IPS DF 19.7 (cell line): ENCODE data around the gene SULT1E1.
"Not testable (repeated sequence)": the region's sequence is repeated elsewhere in the genome, so short reads cannot be mapped to it uniquely, and the experiment has no call there.

Experiments used
- DNase-seq: peaks from one replicate; pipeline ENCODE4 v3.0.0-alpha.2; 2013; ENCODE audit warnings: low read depth, low spot score

Gene SULT1E1

DNA sequence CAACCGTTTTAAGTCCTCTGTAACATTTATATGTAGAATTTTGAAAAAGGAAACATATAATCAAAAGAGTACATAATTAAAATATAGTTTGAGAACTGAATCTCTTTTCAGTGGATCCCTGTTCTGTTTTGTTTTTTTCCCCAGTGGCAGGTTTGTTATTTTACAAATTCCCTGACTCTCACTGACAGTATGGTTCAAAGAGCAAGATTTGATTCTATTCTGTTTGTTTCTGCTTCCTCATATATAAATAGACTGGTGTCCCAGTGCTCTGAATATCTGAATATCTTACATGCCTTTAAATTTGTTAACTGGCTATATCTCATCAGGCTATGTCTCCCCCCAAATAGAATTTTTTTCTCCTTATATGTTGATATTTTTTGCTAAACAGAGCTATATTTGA lies 16.6 kb downstream of the SULT1E1 start:
- no peak for DNase-seq

DNA sequence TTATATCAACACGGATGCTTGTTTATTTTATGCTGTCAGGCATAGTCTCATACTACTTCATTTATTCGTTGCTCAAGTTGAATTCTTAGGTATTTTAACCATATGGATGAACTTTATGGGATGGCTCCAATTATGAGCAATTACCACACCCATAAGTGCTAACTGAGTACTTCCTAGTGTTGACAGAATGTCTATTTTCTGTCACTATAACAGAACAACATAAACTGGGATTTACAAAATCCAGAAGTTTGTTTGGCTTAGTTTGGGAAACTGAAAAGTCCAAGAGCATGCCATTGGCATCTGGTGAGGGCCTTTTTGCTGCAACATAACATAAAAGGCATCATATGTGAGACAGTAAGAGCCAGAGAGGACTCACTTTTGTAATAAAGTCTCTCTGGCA lies 21.0 kb downstream of the SULT1E1 start:
- no peak for DNase-seq

DNA sequence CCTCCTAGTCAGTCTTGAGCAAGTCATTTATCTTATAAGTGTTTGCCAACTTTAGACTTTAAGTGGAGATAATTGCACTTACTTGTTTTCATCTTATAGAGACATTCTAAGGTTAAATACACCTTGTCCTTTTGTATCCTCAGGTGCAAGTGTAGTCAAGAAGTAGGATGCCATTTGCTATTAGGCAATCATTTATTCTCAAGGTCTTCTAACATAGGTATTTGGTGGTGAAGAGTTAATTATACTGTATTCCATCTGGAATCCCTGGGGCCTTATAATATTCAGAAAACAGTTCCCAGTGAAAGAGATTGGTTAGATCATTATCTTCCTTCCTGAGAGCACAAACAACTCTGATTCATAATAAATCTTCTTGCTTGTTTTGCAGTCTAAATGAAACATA lies 23.7 kb downstream of the SULT1E1 start:
- no peak for DNase-seq

DNA sequence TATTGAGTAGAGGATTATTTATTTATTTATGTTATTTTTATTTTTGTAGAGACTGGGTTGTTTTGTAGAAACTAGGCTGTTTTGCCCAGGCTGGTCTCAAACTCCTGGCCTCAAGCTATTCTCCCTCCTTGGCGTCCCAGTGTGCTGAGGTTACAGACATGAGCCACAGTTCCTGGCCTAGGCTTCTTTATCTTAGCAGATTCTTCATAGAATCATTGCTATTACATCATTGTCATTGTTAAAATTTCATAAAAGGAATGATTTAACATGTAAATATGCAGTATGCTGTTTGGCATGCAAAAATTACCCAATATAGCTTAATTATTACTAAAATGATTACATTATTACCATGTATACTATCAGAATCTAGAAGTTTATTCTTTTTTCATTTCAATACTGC lies 24.2 kb downstream of the SULT1E1 start:
- DNase-seq, result no peak

DNA sequence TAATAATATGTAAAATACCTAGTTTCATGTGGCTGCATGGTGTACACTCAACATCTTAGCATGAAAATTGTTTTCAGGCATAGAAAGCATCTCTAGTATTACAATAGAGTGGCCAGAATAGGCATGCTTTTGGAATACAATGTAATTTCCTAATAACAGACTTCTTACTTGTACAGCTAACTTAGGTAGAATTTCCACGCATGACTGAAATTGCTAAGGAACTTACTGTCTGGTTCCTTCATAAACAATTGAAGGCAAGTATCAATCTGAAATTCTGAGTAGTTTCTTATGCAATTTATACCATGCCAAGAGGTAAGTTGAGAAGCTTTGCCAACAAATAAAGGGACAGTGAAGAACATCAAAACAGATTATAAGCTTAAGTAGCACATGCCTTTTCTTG lies 26.7 kb downstream of the SULT1E1 start:
- no peak for DNase-seq

DNA sequence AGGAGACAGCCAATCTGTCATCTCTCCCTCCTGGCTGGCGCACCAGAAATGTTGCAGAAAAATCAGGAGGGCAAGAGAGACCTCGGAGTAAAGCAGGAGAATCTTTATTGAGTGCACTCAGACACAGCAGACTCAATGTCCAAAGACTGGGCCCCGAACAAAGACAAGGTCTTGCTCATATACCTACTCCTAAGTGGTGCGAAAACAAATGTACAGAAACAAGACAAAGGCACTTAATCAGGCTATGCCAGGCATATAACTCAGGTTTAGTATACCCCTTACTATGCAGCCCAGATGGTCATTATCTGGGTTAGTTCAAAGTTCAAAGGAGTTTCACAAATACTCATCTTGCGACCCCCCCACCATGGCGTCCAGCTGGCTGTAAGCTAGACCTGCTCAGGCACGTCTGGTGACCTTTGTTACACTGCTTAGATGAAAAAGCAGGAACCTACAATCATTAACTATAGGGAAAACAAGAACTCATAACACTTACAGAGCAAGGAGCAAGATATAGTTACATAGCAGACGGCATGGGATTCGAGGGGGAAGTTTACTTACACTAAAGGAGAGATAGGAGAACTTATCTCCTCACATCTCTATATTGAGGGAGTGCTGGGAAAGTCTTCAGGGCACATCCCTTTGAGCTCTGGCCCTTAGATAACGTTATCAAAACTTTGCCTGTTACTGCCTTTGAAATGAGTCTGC lies 27.5 kb downstream of the SULT1E1 start:
- no peak for DNase-seq

DNA sequence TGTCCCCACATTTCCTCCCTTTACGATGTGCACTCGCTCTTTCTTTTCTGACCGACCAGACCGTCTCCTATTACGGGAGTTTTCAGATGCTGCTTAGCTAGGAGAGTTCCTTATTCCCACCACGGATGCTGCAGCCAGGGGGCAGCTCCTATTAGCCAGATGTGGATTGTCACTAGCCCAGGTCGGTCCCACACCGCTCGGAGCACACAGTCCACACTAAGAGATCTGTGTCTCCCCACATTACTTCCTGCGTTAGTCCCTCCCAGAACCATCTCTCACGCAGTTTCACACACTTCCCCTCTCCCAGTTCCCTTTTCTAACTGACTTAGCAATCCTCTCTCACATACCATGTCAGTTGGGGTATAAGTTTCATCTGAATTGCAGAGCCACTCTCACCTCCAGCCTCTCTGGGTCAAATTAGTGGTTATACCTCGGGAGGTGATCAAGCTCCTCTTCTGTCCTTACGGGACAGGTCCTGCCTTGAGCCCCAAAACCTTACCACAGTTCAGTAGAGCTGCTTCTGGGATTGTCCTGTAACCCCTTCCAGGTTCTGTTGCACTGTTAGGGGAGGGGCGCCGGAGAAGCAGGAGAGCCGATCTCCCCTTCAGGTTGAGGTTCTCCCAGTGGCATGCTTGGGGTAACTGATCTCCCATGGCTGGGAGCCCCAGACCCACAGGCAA lies 28.2 kb downstream of the SULT1E1 start:
- no peak for DNase-seq

DNA sequence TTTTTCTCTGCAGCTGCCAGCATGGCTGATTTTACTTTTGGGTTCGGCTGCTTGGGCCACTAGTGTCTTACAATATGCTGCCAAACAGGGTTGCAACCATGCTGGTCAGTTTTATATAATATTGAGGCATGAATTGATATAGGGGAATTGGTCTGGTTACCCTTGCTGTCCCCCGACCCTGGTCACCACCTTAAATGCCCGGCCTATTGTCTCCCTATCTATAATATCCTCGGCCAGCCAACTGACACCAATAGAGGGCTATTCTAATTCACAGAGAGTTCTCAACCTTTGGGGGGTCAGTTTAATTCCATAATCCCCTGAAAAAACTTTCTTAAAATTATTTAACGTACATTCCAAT lies 28.7 kb downstream of the SULT1E1 start:
- DNase-seq, result no peak

DNA sequence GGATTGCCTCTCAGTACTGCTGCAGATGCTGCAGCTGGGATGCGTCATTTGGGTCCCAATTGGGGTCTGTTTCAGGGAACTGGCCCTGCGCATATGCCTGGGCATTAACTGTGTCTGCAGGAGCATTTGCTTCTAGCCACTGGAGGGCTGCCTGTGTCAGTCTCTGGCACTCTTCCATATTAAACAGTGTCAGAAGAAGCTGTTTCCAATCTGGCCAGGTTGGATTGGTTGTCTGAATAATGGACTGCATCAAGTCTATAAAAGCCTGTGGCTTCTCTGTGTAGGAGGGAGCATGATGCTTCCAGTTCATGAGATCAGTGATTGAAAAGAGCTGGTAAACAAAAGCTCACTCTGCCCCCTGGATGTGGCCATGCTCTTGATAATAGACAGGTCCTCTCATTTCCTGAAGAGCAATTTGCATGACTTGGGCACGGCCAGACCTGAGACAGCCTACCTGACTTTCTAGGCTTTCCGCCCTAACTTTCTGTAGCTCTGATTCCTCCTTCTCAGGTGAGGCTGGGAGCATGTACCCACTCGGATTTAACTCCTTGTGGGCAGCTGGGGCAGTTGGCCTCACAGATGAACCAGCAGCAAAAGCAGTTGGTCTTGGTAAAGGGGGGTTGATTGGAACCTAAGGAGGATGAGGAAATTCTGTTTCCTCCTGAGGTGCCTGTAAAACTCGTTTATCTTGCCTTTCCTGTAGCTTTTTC lies 29.2 kb downstream of the SULT1E1 start:
- no peak for DNase-seq

DNA sequence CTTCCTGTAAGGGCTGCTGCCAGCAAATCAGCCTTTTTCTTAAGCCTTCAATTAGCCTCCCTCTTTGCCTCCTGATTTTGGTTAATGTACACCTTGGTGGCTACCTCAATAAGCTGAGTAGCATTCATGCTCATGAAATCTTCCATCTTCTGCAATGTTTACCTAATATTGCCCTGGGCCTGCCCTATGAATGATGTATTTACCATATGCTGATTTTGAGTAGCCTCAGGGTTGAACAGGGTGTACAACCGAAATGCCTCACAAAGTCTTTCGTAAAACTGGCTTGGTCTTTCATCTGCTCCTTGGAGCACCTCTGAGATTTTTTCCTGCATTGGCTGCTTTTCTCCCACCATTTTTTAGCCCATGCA lies 29.8 kb downstream of the SULT1E1 start:
- DNase-seq, result no peak

DNA sequence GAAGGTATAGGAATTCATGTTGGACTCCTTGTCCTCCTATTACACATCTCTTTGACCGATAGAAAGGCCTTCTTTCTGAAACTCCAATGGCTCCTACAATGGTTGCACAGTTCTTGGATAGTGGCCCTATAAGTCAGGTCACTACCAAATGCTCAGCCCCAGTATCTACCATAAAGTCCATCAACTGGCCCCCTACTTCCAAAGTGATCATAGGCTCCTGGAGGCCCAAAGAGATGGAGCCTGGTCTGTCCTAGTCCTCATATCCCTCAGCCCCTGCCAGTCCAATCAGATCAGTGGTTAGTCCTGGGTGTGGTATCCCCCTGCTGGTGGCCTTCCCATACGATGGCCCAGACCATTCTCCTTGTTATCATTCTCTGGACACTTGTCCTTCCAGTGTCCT lies 30.3 kb downstream of the SULT1E1 start:
- DNase-seq, result no peak

DNA sequence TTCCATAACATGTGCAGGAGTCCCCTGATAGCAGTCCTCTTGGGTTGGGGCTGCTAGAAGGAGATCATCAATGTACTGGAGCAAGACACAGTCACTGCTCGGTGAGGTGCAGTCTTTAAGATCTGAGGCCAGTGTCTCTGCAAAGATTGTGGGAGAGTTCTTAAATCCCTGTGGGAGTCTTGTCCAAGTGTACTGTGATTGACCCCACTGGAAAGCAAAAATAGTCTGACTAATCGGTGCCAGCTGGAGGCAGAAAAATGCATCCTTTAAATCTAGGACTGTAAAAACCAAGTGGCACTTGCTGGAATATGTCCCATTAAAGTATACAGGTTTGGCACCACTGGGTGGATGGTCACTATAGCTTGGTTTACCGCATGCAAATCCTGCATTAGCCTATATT lies 31.1 kb downstream of the SULT1E1 start:
- no peak for DNase-seq

DNA sequence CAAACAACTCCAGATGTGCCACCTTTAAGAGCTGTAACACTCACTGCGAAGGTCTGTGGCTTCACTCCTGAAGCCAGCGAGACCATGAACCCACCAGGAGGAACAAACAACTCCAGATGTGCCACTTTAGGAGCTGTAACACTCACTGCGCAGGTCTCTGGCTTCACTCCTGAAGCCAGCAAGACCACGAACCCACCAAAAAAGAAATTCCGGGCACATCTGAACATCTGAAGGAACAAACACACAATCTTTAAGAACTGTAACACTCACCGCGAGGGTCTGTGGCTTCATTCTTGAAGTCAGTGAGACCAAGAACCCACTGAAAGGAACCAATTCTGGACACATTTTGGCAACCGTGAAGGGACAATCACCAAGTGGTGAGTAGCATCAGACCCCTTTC lies 34.9 kb downstream of the SULT1E1 start:
- not testable (repeated sequence) for DNase-seq

DNA sequence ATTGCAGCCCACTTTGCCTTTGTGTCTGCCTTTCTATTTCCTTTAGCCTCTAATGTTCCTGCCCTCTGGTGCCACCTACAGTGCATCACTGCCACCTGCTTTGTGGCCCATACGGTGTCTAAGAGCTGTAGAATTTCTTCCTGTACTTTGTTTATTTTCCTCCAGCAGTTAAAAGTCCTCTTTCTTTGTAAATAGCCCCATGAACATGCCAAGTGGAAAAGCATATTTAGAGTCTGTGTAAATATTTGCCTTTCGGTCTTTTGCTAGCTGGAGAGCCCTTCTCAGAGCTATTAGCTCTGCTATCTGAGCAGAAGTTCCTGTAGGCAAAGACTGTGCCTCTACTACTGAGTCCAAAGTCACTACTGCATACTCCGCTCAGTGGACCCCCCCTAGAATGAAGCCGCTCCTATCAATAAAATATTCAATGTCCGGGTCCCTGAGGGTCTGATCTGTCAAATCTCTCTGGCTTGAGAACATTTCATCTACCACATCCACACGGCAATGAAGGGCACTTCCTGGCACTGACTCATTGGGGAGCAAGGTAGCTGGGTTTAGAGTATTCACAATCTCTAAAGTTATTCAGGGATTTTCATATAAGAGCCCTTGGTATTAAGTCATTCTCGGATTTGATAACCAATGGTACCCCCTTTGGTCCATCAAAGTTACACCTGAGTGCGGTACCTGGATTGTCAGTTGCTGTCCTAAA lies 36.3 kb downstream of the SULT1E1 start:
- no peak for DNase-seq

DNA sequence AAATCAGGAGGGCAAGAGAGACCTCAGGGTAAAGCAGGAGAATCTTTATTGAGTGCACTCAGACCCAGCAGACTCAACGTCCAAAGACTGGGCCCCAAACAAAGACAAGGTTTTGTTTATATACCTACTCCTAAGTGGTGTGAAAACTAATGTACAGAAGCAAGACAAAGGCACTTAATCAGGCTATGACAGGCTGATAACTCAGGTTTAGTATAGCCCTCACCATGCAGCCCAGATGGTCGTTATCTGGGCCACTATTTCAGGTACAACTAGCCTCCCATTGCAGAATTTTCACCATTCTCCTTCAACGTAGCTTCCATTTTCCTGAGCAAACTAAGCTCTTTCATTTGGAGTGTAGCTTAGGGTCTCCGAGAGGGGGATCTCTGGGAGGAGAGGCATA lies 36.9 kb downstream of the SULT1E1 start:
- no peak for DNase-seq

DNA sequence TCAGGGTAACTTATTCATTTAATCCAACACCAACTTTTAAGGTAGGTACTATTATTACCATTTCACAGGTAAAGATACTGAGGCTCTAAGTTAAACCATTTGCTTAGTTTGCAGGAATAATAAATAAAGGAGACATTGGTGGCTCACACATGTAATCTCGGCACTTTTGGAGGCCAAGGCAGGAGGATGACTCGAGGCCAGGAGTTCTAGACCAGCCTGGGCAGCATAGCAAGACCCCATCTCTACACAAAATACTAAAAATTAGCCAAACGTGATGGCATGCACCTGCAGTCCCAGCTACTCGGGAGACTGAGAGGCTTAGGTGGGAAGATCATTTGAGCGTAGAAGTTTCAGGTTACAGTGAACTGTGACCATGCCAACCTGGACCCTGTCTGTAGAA lies 37.7 kb downstream of the SULT1E1 start:
- no peak for DNase-seq

DNA sequence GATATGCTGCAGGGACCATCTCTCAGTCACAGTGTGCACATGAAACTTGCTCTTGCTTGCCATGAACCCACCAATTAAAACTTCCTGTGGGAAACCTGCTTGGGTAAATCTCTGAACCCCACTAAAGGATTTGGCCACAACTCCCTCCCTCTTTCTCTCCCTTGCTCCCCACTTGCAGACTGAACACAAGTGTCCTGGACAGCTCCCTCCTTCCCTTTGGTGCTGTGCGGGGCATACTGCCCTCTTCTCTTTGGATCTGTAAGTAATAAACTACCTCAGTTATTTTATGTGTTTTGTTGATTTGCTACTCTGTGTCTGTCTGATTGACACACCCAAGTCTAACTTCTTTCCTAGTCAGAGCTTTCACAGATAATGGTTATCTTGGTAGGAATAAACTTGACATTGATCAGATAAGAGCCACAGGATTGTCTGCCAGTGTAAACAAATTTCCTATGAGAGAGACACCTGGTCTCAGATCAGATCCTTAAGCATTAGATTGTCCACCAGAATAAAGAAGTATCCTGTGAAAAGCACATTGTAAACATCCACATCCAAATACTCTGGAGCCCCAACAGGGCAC lies 41.8 kb downstream of the SULT1E1 start:
- no peak for DNase-seq

DNA sequence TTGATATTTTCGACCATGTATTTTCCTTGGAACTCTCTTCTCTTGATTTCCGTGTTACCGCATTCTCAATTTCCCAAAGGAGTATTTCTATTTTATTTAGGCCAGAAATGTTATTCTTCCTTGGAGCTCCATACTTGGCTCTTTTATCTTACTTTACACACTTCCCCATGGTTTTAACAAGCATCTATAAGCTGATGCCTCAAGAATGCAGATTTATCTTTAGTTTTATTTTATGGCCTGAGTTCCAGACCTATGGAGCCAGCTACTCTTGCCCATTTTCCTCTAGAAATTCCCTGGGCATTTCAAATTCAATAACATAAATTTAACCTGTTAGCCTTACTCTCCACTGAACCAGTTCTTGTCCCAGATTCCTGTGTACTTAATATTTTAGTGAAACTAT lies 43.7 kb downstream of the SULT1E1 start:
- no peak for DNase-seq

DNA sequence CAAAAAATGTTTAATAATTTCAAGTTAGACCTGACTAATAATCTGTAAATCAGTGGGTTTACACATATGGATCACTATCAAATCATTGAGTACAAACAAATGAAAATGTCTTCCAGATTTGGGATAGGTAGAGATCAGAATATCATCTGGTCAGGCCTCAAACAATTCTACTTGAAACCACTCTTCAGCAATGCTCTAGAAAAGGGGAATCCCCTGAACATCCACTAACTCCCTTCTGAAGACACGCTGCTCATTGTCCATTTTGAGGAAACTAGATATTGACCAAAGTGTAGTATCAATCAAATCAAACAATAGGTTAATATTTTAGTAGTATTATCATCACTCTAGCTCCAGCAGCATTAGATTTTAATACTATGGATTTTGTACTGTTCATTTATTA lies 46.3 kb downstream of the SULT1E1 start:
- no peak for DNase-seq

DNA sequence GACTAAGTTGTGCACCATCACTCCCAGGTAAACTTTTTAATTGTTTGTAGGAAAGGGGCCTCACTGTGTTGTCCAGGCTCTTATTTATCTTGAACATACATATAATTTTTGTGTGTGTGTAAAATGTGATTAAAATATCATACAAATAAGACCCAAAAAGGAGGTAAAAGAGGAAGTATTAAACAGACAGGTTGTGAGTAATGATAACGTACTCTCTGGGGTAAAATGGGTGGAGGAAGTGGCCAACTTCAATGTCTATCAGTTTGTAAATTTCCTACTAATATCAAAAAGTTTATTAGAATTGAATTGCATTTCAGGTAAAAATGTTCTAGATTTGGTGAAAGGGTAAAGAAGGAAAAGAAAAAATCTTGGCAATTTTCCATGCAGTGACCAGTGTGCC lies 48.8 kb downstream of the SULT1E1 start:
- DNase-seq, result no peak

DNA sequence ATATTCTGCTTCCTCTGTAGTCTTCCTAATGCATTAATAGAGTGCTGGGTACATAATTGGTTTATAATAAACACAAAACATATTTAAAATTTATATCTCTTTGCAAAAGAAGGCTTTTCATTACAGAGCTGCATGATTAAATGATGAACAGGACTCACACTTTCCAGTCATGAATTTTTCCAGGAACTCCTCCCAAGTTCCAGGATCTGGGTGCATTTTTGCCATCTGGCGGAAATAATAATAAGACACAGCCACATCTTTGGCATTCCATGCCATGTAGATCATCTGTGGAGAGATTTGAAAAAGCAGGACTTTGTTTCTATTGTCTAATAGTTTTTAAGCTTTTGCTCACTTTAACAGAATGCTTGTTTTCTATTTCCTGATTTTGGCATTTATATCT lies 59.3 kb downstream of the SULT1E1 start:
- DNase-seq, result no peak

DNA sequence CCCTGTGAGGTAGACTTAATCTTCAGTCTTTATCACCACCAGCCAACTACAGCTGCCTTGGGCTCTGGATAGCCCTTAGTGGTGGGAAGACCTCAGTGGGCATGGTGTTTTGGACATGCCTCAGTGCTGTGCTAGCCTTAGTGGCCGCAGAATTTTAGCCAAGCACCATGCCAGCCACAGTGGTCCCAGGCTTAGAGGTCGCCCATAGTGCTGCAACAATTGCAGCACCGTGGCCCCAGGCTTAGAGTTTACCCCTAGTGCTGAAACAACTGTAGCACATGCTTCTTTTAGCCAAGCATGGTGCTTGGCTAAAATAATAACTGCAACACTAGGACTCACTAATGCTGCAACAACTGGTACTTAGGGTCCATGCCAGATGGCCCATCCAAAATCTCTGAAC lies 60.6 kb downstream of the SULT1E1 start:
- DNase-seq, result no peak
